Measurements from ENCODE around the gene TSPAN9.

The TSPAN9 gene

GRCh38 chr12:3075315-3075714 is 1.9 kb upstream of the TSPAN9 start:
- no peak for DNase-seq (ENCODE audit: low read depth)
- no peak for TF ChIP-seq MAX (IDR thresholded peaks at IDR 0.05; ENCODE audit: low read depth, low read length)
- TF ChIP-seq POLR2A (IDR thresholded peaks at IDR 0.05; ENCODE audit: extremely low read depth, insufficient read length) = no peak
- TF ChIP-seq MYC (IDR thresholded peaks at IDR 0.05; ENCODE audit: low read depth, low read length) = no peak
- TF ChIP-seq CTCF (IDR thresholded peaks at IDR 0.05; ENCODE audit: low read depth, low read length) = no peak
- no peak overlapping the region for H3K4me3 ChIP-seq (ENCODE audit: low read depth, low read length)

GRCh38 chr12:3077572-3078081 is 448 bp downstream of the TSPAN9 start:
- no peak for DNase-seq (ENCODE audit: low read depth)
- H3K4me3 ChIP-seq (ENCODE audit: low read depth, low read length) = no peak overlapping the region
- TF ChIP-seq POLR2A (IDR thresholded peaks at IDR 0.05; ENCODE audit: extremely low read depth, insufficient read length) (no peak), MAX (IDR thresholded peaks at IDR 0.05; ENCODE audit: low read depth, low read length) (no peak), MYC (IDR thresholded peaks at IDR 0.05; ENCODE audit: low read depth, low read length) (no peak), CTCF (IDR thresholded peaks at IDR 0.05; ENCODE audit: low read depth, low read length) (no peak)

- H3K4me3 ChIP-seq (ENCODE audit: low read depth, low read length) = no peak overlapping the region
- DNase-seq (ENCODE audit: low read depth) = no peak
- no peak for TF ChIP-seq POLR2A (IDR thresholded peaks at IDR 0.05; ENCODE audit: extremely low read depth, insufficient read length)
- no peak for TF ChIP-seq MYC (IDR thresholded peaks at IDR 0.05; ENCODE audit: low read depth, low read length)
- no peak for TF ChIP-seq MAX (IDR thresholded peaks at IDR 0.05; ENCODE audit: low read depth, low read length)
- no peak for TF ChIP-seq CTCF (IDR thresholded peaks at IDR 0.05; ENCODE audit: low read depth, low read length)
Measured at GRCh38 chr12:3078086-3078820, 1.1 kb downstream of the TSPAN9 start.

- TF ChIP-seq CTCF (IDR thresholded peaks at IDR 0.05; ENCODE audit: low read depth, low read length) = no peak
- no peak for TF ChIP-seq POLR2A (IDR thresholded peaks at IDR 0.05; ENCODE audit: extremely low read depth, insufficient read length)
- no peak for TF ChIP-seq MYC (IDR thresholded peaks at IDR 0.05; ENCODE audit: low read depth, low read length)
- TF ChIP-seq MAX (IDR thresholded peaks at IDR 0.05; ENCODE audit: low read depth, low read length) = no peak
- no peak for DNase-seq (ENCODE audit: low read depth)
Measured at GRCh38 chr12:3081091-3081490, 3.9 kb downstream of the TSPAN9 start.

GRCh38 chr12:3081886-3082285 is 4.7 kb downstream of the TSPAN9 start:
- no peak overlapping the region for H3K4me3 ChIP-seq (ENCODE audit: low read depth, low read length)
- DNase-seq (ENCODE audit: low read depth) = no peak
- TF ChIP-seq POLR2A (IDR thresholded peaks at IDR 0.05; ENCODE audit: extremely low read depth, insufficient read length) = no peak
- TF ChIP-seq MAX (IDR thresholded peaks at IDR 0.05; ENCODE audit: low read depth, low read length) = no peak
- no peak for TF ChIP-seq CTCF (IDR thresholded peaks at IDR 0.05; ENCODE audit: low read depth, low read length)
- TF ChIP-seq MYC (IDR thresholded peaks at IDR 0.05; ENCODE audit: low read depth, low read length) = no peak

More at GRCh38 chr12:3081091-3081490, 3.9 kb downstream of the TSPAN9 start:
- no peak overlapping the region for H3K4me3 ChIP-seq (ENCODE audit: low read depth, low read length)

Measured in NB4 (cell line).